Esophagus squamous epithelium (tissue), 4 donors: ENCODE results near the gene AGBL1.

ENCODE experiments used
- CTCF ChIP-seq, 6 experiments: fragments of 450-650 bp in 4 of 6; fragments of 200-600 bp in 2 of 6; sonication (generic) in 2 of 6; IDR thresholded peaks; one replicate each; pipeline ENCODE4 v1.5.1; 2016 to 2019; ENCODE audit warnings: antibody characterized with exemption in 6 of 6, mild to moderate bottlenecking in 4 of 6, moderate library complexity in 4 of 6
- POLR2A ChIP-seq, 4 donors: fragments of 450-650 bp; IDR thresholded peaks; one replicate each; pipeline ENCODE4 v1.6.1; 2017; ENCODE audit warnings: antibody characterized with exemption in 4 of 4, mild to moderate bottlenecking in 4 of 4, moderate library complexity in 3 of 4

GRCh38 chr15:86445579-86446252, 366.0 kb downstream of the AGBL1 start:
- TF ChIP-seq CTCF (IDR thresholded peaks at IDR 0.05) (no peak), POLR2A (IDR thresholded peaks at IDR 0.05) (no peak)
